HG03039 (cell line): ENCODE data around the gene CHCHD4.
A peak's percentile ranks its signal among the peaks of the same experiment; 100 is the strongest.

Source experiments
- ATAC-seq: cut with Tn5 transposase; IDR thresholded peaks from one replicate; pipeline ENCODE4 v1.9.1; 2021; ENCODE audit warnings: mild to moderate bottlenecking, moderate library complexity; ENCODE audit not compliant: unreplicated experiment

Gene CHCHD4

GRCh38 chr3:14150491-14151230 is 26.0 kb upstream of the CHCHD4 start:
- no peak for ATAC-seq

GRCh38 chr3:14150078-14150477 is 25.4 kb upstream of the CHCHD4 start:
- no peak for ATAC-seq

GRCh38 chr3:14148041-14148985 is 23.6 kb upstream of the CHCHD4 start:
- no peak for ATAC-seq

GRCh38 chr3:14147617-14148016 is 22.9 kb upstream of the CHCHD4 start:
- ATAC-seq, result no peak

GRCh38 chr3:14147066-14147435 is 22.4 kb upstream of the CHCHD4 start:
- ATAC-seq, result no peak

GRCh38 chr3:14146381-14147065 is 21.9 kb upstream of the CHCHD4 start:
- no peak for ATAC-seq

GRCh38 chr3:14145670-14146380 is 21.2 kb upstream of the CHCHD4 start:
- no peak for ATAC-seq

GRCh38 chr3:14145236-14145635 is 20.6 kb upstream of the CHCHD4 start:
- ATAC-seq, result no peak

- peak; percentile 92 for ATAC-seq
These were observed 19.9 kb upstream of the CHCHD4 start for GRCh38 chr3:14144423-14145075.

GRCh38 chr3:14143271-14144225 is 18.9 kb upstream of the CHCHD4 start:
- ATAC-seq, result no peak

- no peak for ATAC-seq
These were observed 18.0 kb upstream of the CHCHD4 start for GRCh38 chr3:14142567-14143270.

- no peak for ATAC-seq
These were observed 17.1 kb upstream of the CHCHD4 start for GRCh38 chr3:14141602-14142341.

GRCh38 chr3:14141144-14141543 is 16.5 kb upstream of the CHCHD4 start:
- no peak for ATAC-seq

GRCh38 chr3:14140668-14141067 is 16.0 kb upstream of the CHCHD4 start:
- no peak for ATAC-seq

- no peak for ATAC-seq
These were observed 15.1 kb upstream of the CHCHD4 start for GRCh38 chr3:14139771-14140170.

GRCh38 chr3:14138878-14139655 is 14.4 kb upstream of the CHCHD4 start:
- no peak for ATAC-seq
